GM21529 (cell line): ENCODE measurements around the gene C22orf31.
"Not testable (repeated sequence)": the region's sequence is repeated elsewhere in the genome, so short reads cannot be mapped to it uniquely, and the experiment has no call there.

ENCODE experiments used
- ATAC-seq: cut with Tn5 transposase; IDR thresholded peaks from one replicate; pipeline ENCODE4 v1.9.1; 2021; ENCODE audit not compliant: unreplicated experiment

The C22orf31 gene

DNA sequence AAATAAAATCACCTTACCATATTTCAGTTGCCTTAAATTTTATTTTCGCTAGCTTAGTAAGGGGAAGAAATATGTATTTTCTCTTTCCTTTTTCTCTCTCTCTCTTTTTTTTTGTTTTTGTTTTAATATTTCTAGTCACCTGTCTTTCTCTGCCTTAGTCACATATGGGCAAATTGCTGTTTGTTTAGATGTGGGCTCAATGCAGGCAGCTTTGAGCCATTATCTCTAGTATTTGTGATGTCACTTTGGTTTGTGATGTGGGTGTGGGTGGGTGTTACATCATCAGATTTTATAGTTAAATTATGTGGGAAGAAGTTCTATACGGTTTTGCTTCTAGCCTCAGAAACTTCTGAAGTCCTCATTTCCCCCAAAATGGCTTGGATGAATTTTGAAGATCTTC, at the start of gene C22orf31:
C22orf31 (minus strand) TSS at position 59 of the 400 bp plus-strand sequence; CDS start at position 20, 39 bp downstream.
- ATAC-seq: no peak

GRCh38 chr22:29110946-29111345, 49.3 kb upstream of the C22orf31 start:
- no peak for ATAC-seq

- no peak for ATAC-seq
Measured at GRCh38 chr22:29109822-29110221, 48.2 kb upstream of the C22orf31 start.

DNA sequence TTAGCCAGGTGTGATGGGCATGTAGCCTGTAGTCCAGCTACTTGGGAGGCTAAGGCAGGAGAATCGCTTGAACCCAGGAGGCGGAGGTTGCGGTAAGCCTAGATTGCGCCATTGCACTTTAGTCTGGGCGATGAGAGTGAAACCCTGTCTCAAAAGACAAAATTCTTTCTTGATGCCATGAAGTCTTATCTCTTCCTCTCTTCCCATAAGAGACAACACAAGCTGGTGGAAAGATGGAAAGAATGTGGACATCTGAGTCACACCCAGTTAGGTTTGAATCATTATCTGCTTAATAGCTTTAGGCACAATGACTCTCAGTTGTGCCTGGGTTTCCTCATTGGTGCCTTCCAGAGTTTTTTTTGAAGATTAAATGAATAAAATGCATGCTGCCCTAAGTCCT, 46.5 kb upstream of the C22orf31 start:
- ATAC-seq: no peak

- no peak for ATAC-seq
Measured at GRCh38 chr22:29106839-29107238, 45.2 kb upstream of the C22orf31 start.

DNA sequence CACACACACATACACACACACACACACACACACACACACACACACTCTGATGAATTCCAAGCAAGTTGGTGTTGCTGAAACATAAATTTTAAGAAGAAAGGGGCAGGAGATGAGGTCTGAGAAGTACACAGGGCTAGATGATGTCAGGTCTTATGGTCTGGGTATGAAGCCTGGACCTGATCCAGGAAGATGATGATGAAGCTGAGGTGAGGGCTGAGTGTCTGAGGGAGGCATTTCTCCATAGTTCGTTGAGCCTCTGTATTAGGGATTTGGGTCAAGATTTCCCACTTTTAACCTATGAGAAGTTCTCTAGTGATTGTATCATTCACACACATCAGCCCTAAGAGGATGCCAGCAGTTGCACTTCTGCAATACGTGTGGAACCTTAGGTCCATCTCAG, 43.8 kb upstream of the C22orf31 start:
- ATAC-seq: no peak

DNA sequence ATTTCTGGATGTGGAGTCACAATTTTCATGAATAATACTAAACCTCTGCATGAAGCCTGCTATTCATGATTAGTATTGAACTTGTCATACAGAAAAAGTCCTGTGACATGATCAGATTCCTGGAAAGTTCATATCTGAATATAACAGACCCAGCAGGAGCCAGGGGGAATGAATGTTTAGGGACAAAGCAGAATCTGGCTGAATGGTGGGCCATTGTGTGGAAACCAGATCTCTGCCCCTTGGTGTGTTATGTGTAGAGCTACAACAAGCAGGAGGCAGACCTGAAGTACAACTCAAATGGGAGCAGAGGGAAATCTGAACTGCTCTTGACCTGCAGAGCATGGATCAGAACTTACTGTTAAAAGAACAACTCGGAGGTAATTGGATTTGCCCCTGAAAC, 41.5 kb upstream of the C22orf31 start:
- ATAC-seq: no peak

DNA sequence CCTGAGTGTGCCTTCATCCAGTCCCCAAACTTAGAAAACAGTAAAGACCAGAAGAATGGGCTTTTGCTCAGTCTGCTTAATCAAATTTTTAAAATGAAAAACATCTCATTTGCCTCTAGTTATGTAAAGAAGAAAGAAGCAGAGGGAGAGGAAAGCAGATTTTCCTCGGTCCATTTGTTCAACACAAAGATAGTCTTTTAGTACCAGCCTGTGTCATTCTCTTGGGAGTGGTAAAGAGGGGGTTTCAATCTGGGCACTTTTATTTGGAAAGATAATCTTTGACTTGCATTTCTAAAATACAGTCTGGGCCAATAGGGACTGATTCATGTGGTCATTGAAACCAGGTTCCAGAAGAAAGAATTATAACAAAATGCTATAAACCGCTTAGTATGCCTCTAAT, 40.7 kb upstream of the C22orf31 start:
- no peak for ATAC-seq

- no peak for ATAC-seq
Measured at GRCh38 chr22:29098296-29098695, 36.7 kb upstream of the C22orf31 start.

GRCh38 chr22:29096736-29097669, 35.4 kb upstream of the C22orf31 start:
- no peak for ATAC-seq

- ATAC-seq: no peak
Measured at GRCh38 chr22:29095459-29095858, 33.8 kb upstream of the C22orf31 start.

DNA sequence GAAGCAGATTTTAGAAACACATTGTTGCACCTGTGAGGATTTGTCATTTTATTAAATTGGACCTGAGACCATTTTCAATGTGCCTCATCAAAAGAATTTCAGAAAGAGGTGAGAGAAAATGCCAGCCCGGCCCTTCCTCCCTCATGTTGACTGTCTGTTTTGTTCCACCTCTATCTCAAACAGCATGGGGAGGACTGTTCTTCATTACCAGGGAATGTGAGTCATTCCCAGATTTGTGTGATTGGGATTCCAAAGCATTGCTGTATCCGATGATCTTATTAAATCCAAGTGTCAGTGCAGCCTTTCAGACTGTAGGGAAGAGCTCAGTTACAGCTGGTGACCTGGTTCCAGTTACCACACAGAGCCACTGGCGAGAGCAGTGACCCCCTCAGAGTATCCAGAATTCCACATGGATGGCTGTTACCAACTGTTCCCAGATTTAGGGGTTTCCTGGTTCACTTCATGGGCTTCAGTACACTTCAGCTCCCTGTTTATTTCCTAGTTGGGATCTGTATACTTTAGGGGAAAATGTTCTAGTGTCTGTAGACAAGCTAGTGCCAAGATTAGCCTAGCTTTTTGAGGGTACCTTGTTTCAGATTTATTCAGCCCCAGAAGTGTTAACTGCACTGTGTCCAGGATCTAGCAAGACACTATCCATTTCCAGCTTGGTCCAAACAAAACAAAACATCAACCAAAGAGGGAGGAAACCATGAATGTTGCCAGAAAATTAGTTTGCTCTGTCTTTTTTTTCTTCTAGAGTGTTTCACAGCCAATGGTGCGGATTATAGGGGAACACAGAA, 32.1 kb upstream of the C22orf31 start:
- no peak for ATAC-seq

DNA sequence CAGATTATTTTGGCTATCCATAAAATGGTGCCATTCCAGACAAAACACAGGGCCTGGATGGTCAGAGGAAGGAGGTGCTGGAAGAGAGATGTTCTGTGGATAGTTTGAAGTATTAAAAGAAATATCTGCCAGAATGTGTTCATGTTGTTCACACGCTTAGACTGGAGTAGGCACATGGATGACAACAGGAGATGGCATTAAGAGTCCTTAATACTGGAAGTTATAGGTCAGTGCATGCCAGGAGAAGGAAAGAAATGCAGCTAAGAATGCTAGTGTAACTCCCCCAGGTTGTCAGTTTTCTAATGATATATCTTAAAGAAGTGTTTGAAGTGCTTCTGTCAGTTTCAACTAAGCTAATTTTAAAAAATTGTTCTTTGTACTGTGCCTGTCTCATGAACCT, 31.4 kb upstream of the C22orf31 start:
- no peak for ATAC-seq

GRCh38 chr22:29092243-29092642, 30.6 kb upstream of the C22orf31 start:
- no peak for ATAC-seq

- no peak for ATAC-seq
Measured at GRCh38 chr22:29090039-29090438, 28.4 kb upstream of the C22orf31 start.

DNA sequence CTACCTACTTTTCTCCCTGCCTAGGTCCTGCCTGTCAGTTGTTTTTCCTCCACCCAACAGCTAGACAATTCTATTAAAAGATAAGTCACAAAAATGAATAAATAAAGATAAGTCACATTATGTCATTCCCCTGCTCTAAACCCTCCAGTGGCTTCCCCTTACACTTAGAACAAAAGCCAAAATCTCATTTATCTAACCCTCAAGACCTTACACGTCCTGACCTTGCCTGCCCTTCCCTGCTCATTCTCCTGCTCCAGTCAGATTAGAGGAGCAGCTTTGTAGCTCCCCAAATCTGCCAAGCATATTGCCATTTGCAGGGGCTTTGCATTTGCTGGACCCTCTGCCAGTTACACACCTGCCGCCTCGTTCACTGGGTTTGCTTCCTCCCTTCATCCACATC, 27.9 kb upstream of the C22orf31 start:
- ATAC-seq: no peak

GRCh38 chr22:29088809-29089208, 27.2 kb upstream of the C22orf31 start:
- no peak for ATAC-seq

DNA sequence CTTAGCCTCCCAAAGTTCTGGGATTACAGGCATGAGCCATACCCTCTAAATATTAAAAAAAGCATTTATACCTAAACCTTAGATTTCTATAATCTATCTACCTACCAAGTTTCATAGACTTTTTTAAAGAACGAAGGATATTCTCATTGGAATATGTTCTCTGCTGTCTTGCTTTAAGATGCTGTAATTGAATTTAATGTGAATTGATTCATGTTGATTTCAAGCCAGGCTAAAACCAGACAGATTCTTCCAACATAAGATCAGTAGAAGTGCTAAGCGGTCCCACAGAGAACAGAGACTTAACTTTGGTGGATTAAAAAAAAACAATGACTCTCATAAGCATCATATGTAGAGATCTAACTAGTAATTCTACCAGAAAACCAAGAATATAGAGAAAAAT, 25.4 kb upstream of the C22orf31 start:
- ATAC-seq: no peak

GRCh38 chr22:29083933-29084591, 22.4 kb upstream of the C22orf31 start:
- no peak for ATAC-seq

GRCh38 chr22:29083576-29083932, 21.9 kb upstream of the C22orf31 start:
- not testable (repeated sequence) for ATAC-seq

DNA sequence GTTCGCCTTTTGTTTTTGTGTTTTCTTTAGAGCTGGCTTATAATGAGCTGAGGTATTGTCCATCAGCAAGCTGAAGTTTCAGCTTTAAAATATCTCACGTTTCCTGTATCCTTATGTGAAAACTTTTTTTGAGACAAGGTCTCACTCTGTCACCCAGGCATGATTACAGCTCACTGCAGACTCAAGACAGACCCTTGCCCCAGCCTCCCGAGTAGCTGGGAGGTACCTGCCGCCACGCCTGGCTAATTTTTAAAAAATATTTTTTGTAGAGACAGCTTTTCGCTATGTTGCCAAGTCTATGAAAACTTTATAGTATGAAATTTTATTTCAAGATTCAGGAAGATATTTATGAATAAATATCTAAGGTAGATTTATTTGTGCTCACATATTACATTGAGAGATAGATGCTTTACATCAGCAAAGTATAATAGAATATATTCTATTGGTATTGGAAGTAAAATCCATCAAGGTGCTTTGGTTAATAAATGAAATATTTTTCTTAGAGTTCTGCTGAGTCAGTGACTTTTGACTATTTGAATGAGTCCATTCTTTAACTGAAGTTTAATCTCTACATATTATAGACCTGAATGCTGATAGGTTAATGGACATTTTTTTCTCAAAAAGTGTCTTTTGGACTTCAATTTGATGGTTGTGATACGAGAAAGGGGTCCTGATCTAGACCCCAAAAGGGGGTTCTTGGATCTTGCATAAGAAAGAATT, 21.4 kb upstream of the C22orf31 start:
- ATAC-seq: no peak
